Keratinocyte (primary cell): ENCODE results near the gene TRAP1.

ENCODE experiments used
- CTCF ChIP-seq, 3 experiments: IDR thresholded peaks in 1 of 3; conservative IDR thresholded peaks in 1 of 3; optimal IDR thresholded peaks in 1 of 3; 2 replicates in 2 of 3; 3 replicates in 1 of 3; pipeline versions ENCODE3 to v1.5.1; 2011; ENCODE audit warnings: low read length in 3 of 3, mild to moderate bottlenecking in 3 of 3, moderate library complexity in 2 of 3, control low read depth in 1 of 3, inconsistent platforms in 1 of 3; ENCODE audit not compliant: insufficient read depth in 2 of 3; ENCODE audit errors: extremely low read depth in 1 of 3
- EZH2 ChIP-seq: IDR thresholded peaks from one replicate; pipeline ENCODE4 v1.6.1; 2012; ENCODE audit warnings: inconsistent platforms, mild to moderate bottlenecking, low read length, moderate library complexity

- no peak for TF ChIP-seq CTCF (optimal IDR thresholded peaks at IDR 0.05 in 1 of 3, IDR thresholded peaks at IDR 0.05 in 1 of 3, conservative IDR thresholded peaks at IDR 0.05 in 1 of 3; ENCODE audit: extremely low read depth in 1 of 3, insufficient read depth in 2 of 3, low read length in 3 of 3)
- TF ChIP-seq EZH2 = no peak
Measured at GRCh38 chr16:3625331-3625730, 92.0 kb downstream of the TRAP1 start.
